K562 (cell line): ENCODE data around the gene FUCA1. TPM values are rescaled to one million over a fixed set of nuclear protein-coding genes. Genes with fewer than 3 reads are reported as not detected.

Source experiments
- ATAC-seq: fragments of 200-7000 bp; cut with Tn5 transposase; 3 replicates; pipeline ENCODE4 v1.9.1; 2020; ENCODE audit warnings: moderate library complexity
- BruUV-seq: library from RNA; stranded (reverse); fragments of 400-500 nt; replicated peaks from 2 replicates; lab custom pipeline; 2021; lab: Mats Ljungman, UMichigan
- CTCF ChIA-PET: fragments of 300-600 bp; formaldehyde crosslinking; extraction: SDS; loops from one replicate; lab custom pipeline; 2021; ENCODE audit warnings: low intra/inter-chr PET ratio; lab: Yijun Ruan, JAX
- POLR2A ChIA-PET: fragments of 300-600, 350-650 bp; sonication (Branson Sonifier 250); formaldehyde crosslinking; extraction: SDS; loops from one replicate; lab custom pipeline; 2021; ENCODE audit warnings: antibody characterized with exemption, inconsistent platforms; lab: Yijun Ruan, JAX
- DNase-seq, 4 experiments: peaks; one replicate each; pipeline versions ENCODE4 v3.0.0 to v3.0.0-alpha.2; 2011 to 2018; ENCODE audit warnings: low spot score in 3 of 4, mixed read lengths in 3 of 4; ENCODE audit errors: extremely low read depth in 1 of 4
- FAIRE-seq: peaks from 2 replicates; lab custom pipeline; 2011; peaks lifted over from hg19 to GRCh38; lab: Jason Lieb, UNC
- H2AFZ ChIP-seq: 2 replicates; pipeline ENCODE4 v1.6.0; 2011; ENCODE audit warnings: low read depth, low read length, control low read depth, inconsistent platforms
- H3K27ac ChIP-seq: fragments of 200-600 bp; 3 replicates; pipeline ENCODE4 v1.8.0; 2011; ENCODE audit warnings: low read depth, mild to moderate bottlenecking, control low read depth, inconsistent platforms, low read length, moderate library complexity, mixed read lengths; ENCODE audit errors: extremely low read depth
- H3K27me3 ChIP-seq, 2 experiments: fragments of 300-600 bp in 1 of 2; 2 replicates in 1 of 2; 3 replicates in 1 of 2; pipeline versions ENCODE4 v1.6.0 to v1.8.0; 2011; ENCODE audit warnings: inconsistent platforms in 2 of 2, low read length in 2 of 2, mild to moderate bottlenecking in 1 of 2, mixed read lengths in 1 of 2, moderate library complexity in 1 of 2; ENCODE audit not compliant: control insufficient read depth in 2 of 2, insufficient read depth in 2 of 2
- H3K36me3 ChIP-seq: fragments of 300-600 bp; 3 replicates; pipeline ENCODE4 v1.8.0; 2011; ENCODE audit warnings: mild to moderate bottlenecking, low read length, inconsistent platforms; ENCODE audit not compliant: control insufficient read depth, insufficient read depth
- H3K4me1 ChIP-seq, 2 experiments: fragments of 200-600 bp in 1 of 2; replicated peaks in 1 of 2; 2 replicates in 1 of 2; 3 replicates in 1 of 2; pipeline versions ENCODE4 v1.5.1 to v1.8.0; 2011; ENCODE audit warnings: inconsistent platforms in 2 of 2, low read length in 2 of 2, mild to moderate bottlenecking in 1 of 2, mixed read lengths in 1 of 2, moderate library complexity in 1 of 2; ENCODE audit not compliant: control insufficient read depth in 2 of 2, insufficient read depth in 2 of 2
- H3K4me2 ChIP-seq: 2 replicates; pipeline ENCODE4 v1.6.1; 2011; ENCODE audit warnings: low read length, control low read depth, inconsistent platforms, mixed read lengths; ENCODE audit not compliant: insufficient read depth
- H3K4me3 ChIP-seq: fragments of 200-600 bp; sonication (generic), shearing (Covaris generic); 2 replicates; pipeline ENCODE4 v1.5.1; 2016; ENCODE audit warnings: control low read depth, inconsistent platforms
- H3K79me2 ChIP-seq: fragments of 200-600 bp; 3 replicates; pipeline ENCODE4 v1.8.0; 2011; ENCODE audit warnings: low read length, inconsistent platforms; ENCODE audit not compliant: control insufficient read depth, insufficient read depth
- H3K9ac ChIP-seq, 2 experiments: 2 replicates each; pipeline versions ENCODE4 v1.6.0 to v1.6.1; 2011; ENCODE audit warnings: low read depth in 2 of 2, low read length in 2 of 2, control low read depth in 1 of 2, inconsistent platforms in 1 of 2, mild to moderate bottlenecking in 1 of 2, mixed read lengths in 1 of 2; ENCODE audit not compliant: insufficient read depth in 1 of 2
- H3K9me1 ChIP-seq: one replicate; pipeline ENCODE4 v1.6.0; 2011; ENCODE audit warnings: inconsistent platforms, mild to moderate bottlenecking, low read length, moderate library complexity; ENCODE audit not compliant: control insufficient read depth, insufficient read depth
- H3K9me3 ChIP-seq: replicated peaks from 2 replicates; pipeline ENCODE4 v1.5.1; 2011; ENCODE audit warnings: low read depth, low read length, inconsistent platforms; ENCODE audit not compliant: control insufficient read depth, insufficient read depth
- H4K20me1 ChIP-seq: replicated peaks from 2 replicates; pipeline ENCODE4 v1.6.1; 2011; ENCODE audit warnings: low read length, inconsistent platforms, mixed read lengths; ENCODE audit not compliant: control insufficient read depth, insufficient read depth
- BRD9 ChIP-seq: fragments of 450-650 bp; IDR thresholded peaks from 2 replicates; pipeline ENCODE4 v1.6.1; 2018; ENCODE audit warnings: low read depth; ENCODE audit not compliant: partially characterized antibody
- EP300 ChIP-seq: IDR thresholded peaks from 2 replicates; pipeline ENCODE4 v1.6.1; 2012; ENCODE audit warnings: low read length, improper control_type of control experiment
- FOXP1 ChIP-seq: sonication (generic); formaldehyde crosslinking; IDR thresholded peaks from 2 replicates; pipeline ENCODE4 v1.8.0; 2022; ENCODE audit warnings: mild to moderate bottlenecking, missing genetic modification reagents
- FOXP4 ChIP-seq: sonication (generic); formaldehyde crosslinking; IDR thresholded peaks from 2 replicates; pipeline ENCODE4 v1.8.0; 2022; ENCODE audit warnings: mild to moderate bottlenecking, missing genetic modification reagents, borderline replicate concordance
- KLF16 ChIP-seq: IDR thresholded peaks from 2 replicates; pipeline ENCODE4 v1.6.1; 2016; ENCODE audit warnings: antibody characterized with exemption
- MBD2 ChIP-seq: sonication (generic); IDR thresholded peaks from 2 replicates; pipeline ENCODE4 v1.6.1; 2016; ENCODE audit warnings: low read depth, borderline replicate concordance
- MED1 ChIP-seq: sonication (generic); formaldehyde crosslinking; IDR thresholded peaks from 2 replicates; pipeline ENCODE4 v1.8.1; 2023; ENCODE audit warnings: missing genetic modification reagents, borderline replicate concordance
- MITF ChIP-seq: IDR thresholded peaks from 2 replicates; pipeline ENCODE4 v1.6.1; 2014; ENCODE audit warnings: antibody characterized with exemption
- NR3C1 ChIP-seq: sonication (generic); formaldehyde crosslinking; IDR thresholded peaks from 2 replicates; pipeline ENCODE4 v1.8.1; 2022; ENCODE audit warnings: missing genetic modification reagents
- RB1 ChIP-seq: fragments of 450-650 bp; IDR thresholded peaks from 2 replicates; pipeline ENCODE4 v1.6.1; 2017; ENCODE audit warnings: low read depth, mild to moderate bottlenecking
- SNIP1 ChIP-seq: fragments of 450-650 bp; IDR thresholded peaks from 2 replicates; pipeline ENCODE4 v1.7.1; 2017; ENCODE audit warnings: low read depth, mild to moderate bottlenecking
- SREBF2 ChIP-seq: sonication (generic); formaldehyde crosslinking; IDR thresholded peaks from 2 replicates; pipeline ENCODE4 v1.4.0; 2020; ENCODE audit warnings: mild to moderate bottlenecking, missing genetic modification reagents
- TRIM28 ChIP-seq: fragments of 450-650 bp; IDR thresholded peaks from 2 replicates; pipeline ENCODE4 v1.6.1; 2017
- ZFP36 ChIP-seq: fragments of 150-350 bp; IDR thresholded peaks from 2 replicates; pipeline ENCODE4 v1.6.1; 2018; ENCODE audit warnings: low read length, low read depth; ENCODE audit not compliant: partially characterized antibody
- ZNF449 ChIP-seq: fragments of 250-450 bp; sonication (Bioruptor Pico); IDR thresholded peaks from 2 replicates; pipeline ENCODE4 v1.8.0; 2022; ENCODE audit warnings: moderate library complexity, mild to moderate bottlenecking, inconsistent platforms
- ZNF740 ChIP-seq, 3 experiments: fragments of 200-800 bp in 1 of 3; sonication (Bioruptor generic) in 1 of 3; sonication (generic) in 1 of 3; formaldehyde crosslinking in 1 of 3; IDR thresholded peaks; 2 replicates each; pipeline versions ENCODE4 v1.6.1 to v1.8.0; 2016 to 2022; ENCODE audit warnings: mild to moderate bottlenecking in 2 of 3, missing compliant biosample characterization in 2 of 3, missing genetic modification characterization in 2 of 3, missing genetic modification reagents in 1 of 3
- WGBS: fragments of 100-300 bp; shearing (Covaris generic); methylation state at CpG from one replicate; pipeline ENCODE4 v1.1.6; 2016; ENCODE audit warnings: low coverage, mixed read lengths; ENCODE audit not compliant: insufficient coverage; ENCODE audit errors: missing lambda C conversion rate; 5-methylcytosine and 5-hydroxymethylcytosine counted together
- in situ Hi-C: fragments of 300-500 bp; cut with MboI; formaldehyde crosslinking; loops from 4 replicates; pipeline ENCODE4 v1.15.0; 2018; ENCODE audit warnings: inconsistent platforms, mixed read lengths
- intact Hi-C: fragments of 100-400 bp; cut with micrococcal nuclease; formaldehyde crosslinking; loops from 2 replicates; pipeline ENCODE4 v1.14.2; 2022
- polyA plus RNA-seq, 8 experiments: library from polyadenylated mRNA; depleted of rRNA in 4 of 8; stranded (reverse) in 5 of 8; unstranded in 3 of 8; fragments of >200 nt; fragmentation: Nextera tagmentation in 2 of 8; fragmentation: Illumina TruSeq in 1 of 8; extraction: Ambion mirVana in 2 of 8; extraction: Trizol in 1 of 8; gene quantifications; 2 replicates each; pipeline versions ENCODE4 v1.2.1 to v1.2.3, GENCODE V29; 2011 to 2014; ENCODE audit warnings: inconsistent platforms in 1 of 8, missing spikeins in 1 of 8
- total RNA-seq, 7 experiments: library from RNA; depleted of rRNA in 6 of 7; stranded (reverse); fragments of >200 nt in 6 of 7; fragmentation: Illumina TruSeq in 2 of 7; extraction: Trizol in 2 of 7; gene quantifications; 2 replicates each; pipeline versions ENCODE4 v1.2.1 to v1.2.3, GENCODE V29; 2011 to 2021; ENCODE audit warnings: low replicate concordance in 1 of 7

Gene FUCA1
- total and polyA plus RNA-seq, 9 of the 15 experiments (the other 6 are each of a cell fraction or from before 2014, with no cell fraction given), result 7.0 to 20.5 (median 13.5) TPM

- intact Hi-C loops (loop anchor here (1.0 to 2.0 kb wide), 4 partner anchors 37 to 107 kb away; partner anchors contain the start of gene FUCA1), in situ Hi-C loops (loop anchor here (5.0 kb wide), 1 partner anchor 98 kb away; no protein-coding TSS in a partner anchor)
- H3K79me2 ChIP-seq, result no peaks in the 10 kb centered on the region
- no peak overlapping the region for H3K4me3 ChIP-seq
- H3K36me3 ChIP-seq, result peaks cover 9% of the 10 kb centered on the region; the same call in 2 of the 3 replicates
- FAIRE-seq (peak; percentile 89), ATAC-seq (peak; percentile 96), DNase-seq (peak; percentile 80 to 91 (median 85))
- peak overlapping the region in 1 of 2 experiments; percentile 64; a peak in 1 of 4 replicates for H3K9ac ChIP-seq
- no peak overlapping the region for H3K27ac ChIP-seq
- no TSS peak for BruUV-seq
- no peak overlapping the region for H3K4me2 ChIP-seq
- H3K27me3 ChIP-seq, result no peaks in the 10 kb centered on the region
- POLR2A ChIA-PET, result interaction anchor here (1.6 to 2.5 kb wide), 4 partner anchors 9 to 150 kb away, joined by 4 to 14 read pairs (median 5); partner anchors contain the start of genes GALE, LYPLA2 and PNRC2
- H3K9me3 ChIP-seq, result no peaks in the 10 kb centered on the region
- no peaks in the 10 kb centered on the region for H3K9me1 ChIP-seq
- CTCF ChIA-PET, result interaction anchor here (0.9 to 2.7 kb wide), 6 partner anchors 42 to 302 kb away, joined by 3 to 22 read pairs (median 4); partner anchors contain the start of genes FUCA1 and MYOM3
- H2AFZ ChIP-seq, result 0 out of 2 replicates have a peak overlapping the region, but pooled peaks have one; percentile 27
- WGBS, result 2% methylated on average over 6 of the region's 6 CpGs
- peaks cover 5 to 18% of the 10 kb centered on the region in 2 experiments; a peak in 4 of 5 replicates for H3K4me1 ChIP-seq
- no peaks in the 10 kb centered on the region for H4K20me1 ChIP-seq
- no peak for TF ChIP-seq NR3C1 (CRISPR knock-in tag)
- TF ChIP-seq TRIM28, result no peak
- peak; percentile 100 for TF ChIP-seq MITF
- TF ChIP-seq EP300, result 0 out of 2 replicates have a peak, but pooled peaks have one; percentile 8
- TF ChIP-seq SREBF2 (CRISPR knock-in tag), result no peak
- TF ChIP-seq MBD2, result no peak
- peak; percentile 30 for TF ChIP-seq ZFP36
- no peak for TF ChIP-seq FOXP4 (CRISPR knock-in tag)
- TF ChIP-seq MED1, result no peak
- TF ChIP-seq ZNF449 (CRISPR knock-in tag), result no peak
- no peak for TF ChIP-seq SNIP1
- TF ChIP-seq BRD9, result peak; percentile 71
- TF ChIP-seq KLF16, result peak; percentile 28; the same call in 1 of the 2 replicates
- 0 out of 2 replicates have a peak, but pooled peaks have one; percentile 36 for TF ChIP-seq ZNF740 (CRISPR knock-in tag; IDR thresholded peaks at IDR 0.05)
- TF ChIP-seq ZNF740 (tag; IDR thresholded peaks at IDR 0.05), result no peak
- TF ChIP-seq RB1, result peak; percentile 59; the same call in 1 of the 2 replicates
- TF ChIP-seq FOXP1 (CRISPR knock-in tag), result no peak
These were observed 58.3 kb downstream of the FUCA1 start for GRCh38 chr1:23809751-23810171.
